Mammary epithelial cell (primary cell): ENCODE results near the gene BCAS3.

Source experiments
- CTCF ChIP-seq, 2 donors: IDR thresholded peaks in 1 of 2; conservative IDR thresholded peaks in 1 of 2; 2 replicates each; pipeline ENCODE4 v1.5.1; 2011 to 2012; ENCODE audit warnings: inconsistent platforms in 2 of 2, low read length in 2 of 2, mild to moderate bottlenecking in 2 of 2, control low read depth in 1 of 2, low read depth in 1 of 2; ENCODE audit not compliant: insufficient read depth in 1 of 2; ENCODE audit errors: extremely low read depth in 1 of 2
- EZH2 ChIP-seq: IDR thresholded peaks from 2 replicates; pipeline ENCODE4 v1.6.1; 2012; ENCODE audit warnings: low read length, inconsistent platforms, borderline replicate concordance

GRCh38 chr17:61343576-61343975 is 665.9 kb downstream of the BCAS3 start:
- no peak for TF ChIP-seq CTCF (conservative IDR thresholded peaks at IDR 0.05 in 1 of 2, IDR thresholded peaks at IDR 0.05 in 1 of 2; ENCODE audit: extremely low read depth in 1 of 2, insufficient read depth in 1 of 2, low read depth in 1 of 2, low read length in 2 of 2)
- TF ChIP-seq EZH2, result no peak
